ENCODE data around the gene GLRX.

DNA sequence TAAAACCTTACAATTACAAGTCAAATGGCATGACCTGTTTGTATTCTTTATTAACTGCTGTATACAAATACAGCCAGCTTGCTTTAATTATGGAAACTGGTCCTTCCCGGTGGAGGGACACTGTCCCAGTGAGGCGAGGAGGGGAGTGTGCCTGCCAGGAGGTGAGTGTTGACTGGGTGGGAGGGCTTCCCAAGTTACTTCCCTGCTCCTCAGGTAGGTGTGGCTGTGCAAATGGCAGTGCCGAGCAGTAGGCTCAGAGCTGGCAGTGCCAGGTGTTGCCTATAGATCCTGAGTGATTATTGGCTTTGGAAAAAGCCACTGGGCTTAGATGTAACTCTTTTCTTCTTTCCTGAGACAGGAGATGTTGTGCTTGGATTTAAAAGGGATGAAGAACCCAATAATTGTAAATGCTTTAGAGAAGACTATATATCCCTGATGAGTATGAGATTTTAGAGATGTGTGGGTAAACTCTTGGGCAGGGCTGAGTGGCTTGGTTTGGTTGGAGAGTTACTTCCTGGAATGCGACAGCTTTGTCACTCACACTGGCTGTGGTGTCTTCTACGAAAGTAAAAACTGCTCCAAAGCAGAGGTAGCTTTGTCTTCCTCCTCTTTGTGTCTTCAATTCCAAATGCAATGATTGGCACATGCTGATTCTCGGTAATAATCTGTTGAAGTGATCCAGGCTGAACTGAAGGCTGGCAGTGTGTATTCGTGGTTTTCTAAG, 43.7 kb downstream of the GLRX start:
- TF ChIP-seq, protein P1, sequence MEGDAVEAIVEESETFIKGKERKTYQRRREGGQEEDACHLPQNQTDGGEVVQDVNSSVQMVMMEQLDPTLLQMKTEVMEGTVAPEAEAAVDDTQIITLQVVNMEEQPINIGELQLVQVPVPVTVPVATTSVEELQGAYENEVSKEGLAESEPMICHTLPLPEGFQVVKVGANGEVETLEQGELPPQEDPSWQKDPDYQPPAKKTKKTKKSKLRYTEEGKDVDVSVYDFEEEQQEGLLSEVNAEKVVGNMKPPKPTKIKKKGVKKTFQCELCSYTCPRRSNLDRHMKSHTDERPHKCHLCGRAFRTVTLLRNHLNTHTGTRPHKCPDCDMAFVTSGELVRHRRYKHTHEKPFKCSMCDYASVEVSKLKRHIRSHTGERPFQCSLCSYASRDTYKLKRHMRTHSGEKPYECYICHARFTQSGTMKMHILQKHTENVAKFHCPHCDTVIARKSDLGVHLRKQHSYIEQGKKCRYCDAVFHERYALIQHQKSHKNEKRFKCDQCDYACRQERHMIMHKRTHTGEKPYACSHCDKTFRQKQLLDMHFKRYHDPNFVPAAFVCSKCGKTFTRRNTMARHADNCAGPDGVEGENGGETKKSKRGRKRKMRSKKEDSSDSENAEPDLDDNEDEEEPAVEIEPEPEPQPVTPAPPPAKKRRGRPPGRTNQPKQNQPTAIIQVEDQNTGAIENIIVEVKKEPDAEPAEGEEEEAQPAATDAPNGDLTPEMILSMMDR (optimal IDR thresholded peaks at IDR 0.05 in 1 of 3, IDR thresholded peaks at IDR 0.05 in 1 of 3, conservative IDR thresholded peaks at IDR 0.05 in 1 of 3; ENCODE audit: extremely low read depth in 1 of 3, insufficient read depth in 2 of 3, low read length in 3 of 3), result no peak
- no peak for TF ChIP-seq EZH2 (IDR thresholded peaks at IDR 0.05; ENCODE audit: low read length)
